GM23338 (cell line): Measurements from ENCODE around the gene HRH3.

Experiments
- CREB1 ChIP-seq: fragments of 250-450 bp; sonication (Bioruptor Pico); IDR thresholded peaks from 2 replicates; pipeline ENCODE4 v1.5.0; 2020; ENCODE audit warnings: low read depth, mild to moderate bottlenecking, moderate library complexity
- EZH2 ChIP-seq: fragments of 200-600 bp; sonication (generic); IDR thresholded peaks from one replicate; pipeline ENCODE4 v1.8.0; 2017; ENCODE audit warnings: antibody characterized with exemption, mild to moderate bottlenecking, low read depth; ENCODE audit not compliant: unreplicated experiment
- EZH2phosphoT487 ChIP-seq: fragments of 200-600 bp; sonication (generic); IDR thresholded peaks from one replicate; pipeline ENCODE4 v1.8.1; 2018; ENCODE audit warnings: antibody characterized with exemption; ENCODE audit not compliant: unreplicated experiment
- JUNB ChIP-seq: IDR thresholded peaks from one replicate; pipeline ENCODE4 v1.6.1; 2016; ENCODE audit warnings: antibody characterized with exemption; ENCODE audit not compliant: unreplicated experiment
- POLR2AphosphoS5 ChIP-seq: IDR thresholded peaks from 2 replicates; pipeline ENCODE4 v1.6.1; 2016; ENCODE audit warnings: antibody characterized with exemption, low read depth
- STAT1 ChIP-seq: IDR thresholded peaks from one replicate; pipeline ENCODE4 v1.6.1; 2016; ENCODE audit warnings: antibody characterized with exemption; ENCODE audit not compliant: unreplicated experiment
- ZNF114 ChIP-seq: fragments of 250-450 bp; sonication (Bioruptor Pico); IDR thresholded peaks from 2 replicates; pipeline ENCODE4 v1.5.0; 2020; ENCODE audit warnings: mild to moderate bottlenecking, moderate library complexity
- ZNF331 ChIP-seq: fragments of 250-450 bp; sonication (Bioruptor Pico); IDR thresholded peaks from 2 replicates; pipeline ENCODE4 v1.5.0; 2020; ENCODE audit warnings: low read depth, mild to moderate bottlenecking, moderate library complexity
- TF ChIP-seq, protein P1 (sequence below), 2 experiments: fragments of 200-600 bp in 1 of 2; sonication (generic) in 1 of 2; conservative IDR thresholded peaks; 2 replicates each; pipeline versions ENCODE4 v1.5.1 to v1.6.1; 2016 to 2017; ENCODE audit warnings: antibody characterized with exemption in 2 of 2, low read depth in 2 of 2, mild to moderate bottlenecking in 2 of 2, moderate library complexity in 1 of 2
- TF ChIP-seq, protein P2 (sequence below): IDR thresholded peaks from one replicate; pipeline ENCODE4 v1.6.1; 2018; ENCODE audit warnings: antibody characterized with exemption; ENCODE audit not compliant: unreplicated experiment
- TF ChIP-seq, protein P3 (sequence below): IDR thresholded peaks from 2 replicates; pipeline ENCODE4 v1.6.1; 2016; ENCODE audit warnings: antibody characterized with exemption
- TF ChIP-seq, protein P4 (sequence below): fragments of 250-450 bp; sonication (Bioruptor Pico); IDR thresholded peaks from 2 replicates; pipeline ENCODE4 v1.5.0; 2020; ENCODE audit warnings: mild to moderate bottlenecking, moderate library complexity

DNA sequence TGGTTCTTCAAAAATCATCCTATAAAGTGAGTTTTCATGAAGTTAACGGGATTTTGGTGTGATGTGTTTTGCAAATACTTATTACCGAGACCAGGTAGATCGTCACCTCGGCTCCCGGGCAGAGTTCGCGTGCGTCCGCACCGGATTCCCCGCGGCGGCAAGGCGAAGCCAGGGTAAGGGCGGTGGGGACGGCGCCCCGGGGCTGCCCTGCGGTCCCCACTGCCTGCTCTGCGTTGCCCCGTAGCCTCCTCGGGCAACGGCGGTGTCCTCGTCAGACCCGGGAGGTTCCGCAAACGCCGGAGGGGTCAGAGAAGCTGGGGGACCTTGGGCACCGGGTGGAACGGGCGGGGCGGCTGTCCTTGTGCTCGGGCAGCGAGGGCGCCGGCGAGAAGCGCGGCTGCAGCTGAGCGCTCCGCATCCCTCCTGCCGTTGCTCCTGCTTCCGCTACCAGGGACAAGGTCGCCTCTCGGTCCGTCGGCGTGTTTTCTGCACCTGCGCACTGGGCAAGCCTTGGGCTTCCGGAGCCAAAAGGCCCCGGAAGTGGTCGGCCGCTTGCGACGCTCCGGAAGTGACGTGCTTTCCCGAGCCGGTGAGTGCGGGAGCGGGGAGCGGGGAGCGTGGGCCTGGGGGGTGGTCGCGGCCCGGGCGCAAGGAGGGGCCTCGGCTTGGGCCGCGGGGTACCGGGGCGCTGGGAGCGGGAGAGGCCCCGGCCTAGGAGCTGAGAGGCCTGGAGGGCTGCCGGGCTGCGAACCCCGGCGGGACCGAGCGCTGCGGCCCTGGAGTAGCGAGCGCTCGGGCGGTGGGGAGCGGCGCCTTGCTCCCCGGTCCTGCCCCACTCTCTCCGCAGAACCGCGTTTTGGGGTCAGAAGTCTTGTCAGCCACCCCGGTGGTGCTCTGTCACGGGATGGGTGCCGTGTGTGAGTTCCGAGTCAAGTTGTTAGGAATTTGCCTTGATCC is 37.3 kb downstream of the HRH3 start, which contains the start of gene MTG2:
- TF ChIP-seq, protein P1, sequence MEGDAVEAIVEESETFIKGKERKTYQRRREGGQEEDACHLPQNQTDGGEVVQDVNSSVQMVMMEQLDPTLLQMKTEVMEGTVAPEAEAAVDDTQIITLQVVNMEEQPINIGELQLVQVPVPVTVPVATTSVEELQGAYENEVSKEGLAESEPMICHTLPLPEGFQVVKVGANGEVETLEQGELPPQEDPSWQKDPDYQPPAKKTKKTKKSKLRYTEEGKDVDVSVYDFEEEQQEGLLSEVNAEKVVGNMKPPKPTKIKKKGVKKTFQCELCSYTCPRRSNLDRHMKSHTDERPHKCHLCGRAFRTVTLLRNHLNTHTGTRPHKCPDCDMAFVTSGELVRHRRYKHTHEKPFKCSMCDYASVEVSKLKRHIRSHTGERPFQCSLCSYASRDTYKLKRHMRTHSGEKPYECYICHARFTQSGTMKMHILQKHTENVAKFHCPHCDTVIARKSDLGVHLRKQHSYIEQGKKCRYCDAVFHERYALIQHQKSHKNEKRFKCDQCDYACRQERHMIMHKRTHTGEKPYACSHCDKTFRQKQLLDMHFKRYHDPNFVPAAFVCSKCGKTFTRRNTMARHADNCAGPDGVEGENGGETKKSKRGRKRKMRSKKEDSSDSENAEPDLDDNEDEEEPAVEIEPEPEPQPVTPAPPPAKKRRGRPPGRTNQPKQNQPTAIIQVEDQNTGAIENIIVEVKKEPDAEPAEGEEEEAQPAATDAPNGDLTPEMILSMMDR (conservative IDR thresholded peaks at IDR 0.05; ENCODE audit: low read depth in 2 of 2) = no peak
- TF ChIP-seq EZH2phosphoT487 = no peak
- no peak for TF ChIP-seq ZNF331 (CRISPR knock-in tag)
- TF ChIP-seq POLR2AphosphoS5 = peak; percentile 97
- no peak for TF ChIP-seq EZH2
- TF ChIP-seq, protein P2, sequence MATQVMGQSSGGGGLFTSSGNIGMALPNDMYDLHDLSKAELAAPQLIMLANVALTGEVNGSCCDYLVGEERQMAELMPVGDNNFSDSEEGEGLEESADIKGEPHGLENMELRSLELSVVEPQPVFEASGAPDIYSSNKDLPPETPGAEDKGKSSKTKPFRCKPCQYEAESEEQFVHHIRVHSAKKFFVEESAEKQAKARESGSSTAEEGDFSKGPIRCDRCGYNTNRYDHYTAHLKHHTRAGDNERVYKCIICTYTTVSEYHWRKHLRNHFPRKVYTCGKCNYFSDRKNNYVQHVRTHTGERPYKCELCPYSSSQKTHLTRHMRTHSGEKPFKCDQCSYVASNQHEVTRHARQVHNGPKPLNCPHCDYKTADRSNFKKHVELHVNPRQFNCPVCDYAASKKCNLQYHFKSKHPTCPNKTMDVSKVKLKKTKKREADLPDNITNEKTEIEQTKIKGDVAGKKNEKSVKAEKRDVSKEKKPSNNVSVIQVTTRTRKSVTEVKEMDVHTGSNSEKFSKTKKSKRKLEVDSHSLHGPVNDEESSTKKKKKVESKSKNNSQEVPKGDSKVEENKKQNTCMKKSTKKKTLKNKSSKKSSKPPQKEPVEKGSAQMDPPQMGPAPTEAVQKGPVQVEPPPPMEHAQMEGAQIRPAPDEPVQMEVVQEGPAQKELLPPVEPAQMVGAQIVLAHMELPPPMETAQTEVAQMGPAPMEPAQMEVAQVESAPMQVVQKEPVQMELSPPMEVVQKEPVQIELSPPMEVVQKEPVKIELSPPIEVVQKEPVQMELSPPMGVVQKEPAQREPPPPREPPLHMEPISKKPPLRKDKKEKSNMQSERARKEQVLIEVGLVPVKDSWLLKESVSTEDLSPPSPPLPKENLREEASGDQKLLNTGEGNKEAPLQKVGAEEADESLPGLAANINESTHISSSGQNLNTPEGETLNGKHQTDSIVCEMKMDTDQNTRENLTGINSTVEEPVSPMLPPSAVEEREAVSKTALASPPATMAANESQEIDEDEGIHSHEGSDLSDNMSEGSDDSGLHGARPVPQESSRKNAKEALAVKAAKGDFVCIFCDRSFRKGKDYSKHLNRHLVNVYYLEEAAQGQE = no peak
- no peak for TF ChIP-seq ZNF114 (CRISPR knock-in tag)
- TF ChIP-seq, protein P3, sequence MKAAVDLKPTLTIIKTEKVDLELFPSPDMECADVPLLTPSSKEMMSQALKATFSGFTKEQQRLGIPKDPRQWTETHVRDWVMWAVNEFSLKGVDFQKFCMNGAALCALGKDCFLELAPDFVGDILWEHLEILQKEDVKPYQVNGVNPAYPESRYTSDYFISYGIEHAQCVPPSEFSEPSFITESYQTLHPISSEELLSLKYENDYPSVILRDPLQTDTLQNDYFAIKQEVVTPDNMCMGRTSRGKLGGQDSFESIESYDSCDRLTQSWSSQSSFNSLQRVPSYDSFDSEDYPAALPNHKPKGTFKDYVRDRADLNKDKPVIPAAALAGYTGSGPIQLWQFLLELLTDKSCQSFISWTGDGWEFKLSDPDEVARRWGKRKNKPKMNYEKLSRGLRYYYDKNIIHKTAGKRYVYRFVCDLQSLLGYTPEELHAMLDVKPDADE = peak; percentile 82
- TF ChIP-seq CREB1 = peak; percentile 97
- TF ChIP-seq JUNB = no peak
- TF ChIP-seq, protein P4, sequence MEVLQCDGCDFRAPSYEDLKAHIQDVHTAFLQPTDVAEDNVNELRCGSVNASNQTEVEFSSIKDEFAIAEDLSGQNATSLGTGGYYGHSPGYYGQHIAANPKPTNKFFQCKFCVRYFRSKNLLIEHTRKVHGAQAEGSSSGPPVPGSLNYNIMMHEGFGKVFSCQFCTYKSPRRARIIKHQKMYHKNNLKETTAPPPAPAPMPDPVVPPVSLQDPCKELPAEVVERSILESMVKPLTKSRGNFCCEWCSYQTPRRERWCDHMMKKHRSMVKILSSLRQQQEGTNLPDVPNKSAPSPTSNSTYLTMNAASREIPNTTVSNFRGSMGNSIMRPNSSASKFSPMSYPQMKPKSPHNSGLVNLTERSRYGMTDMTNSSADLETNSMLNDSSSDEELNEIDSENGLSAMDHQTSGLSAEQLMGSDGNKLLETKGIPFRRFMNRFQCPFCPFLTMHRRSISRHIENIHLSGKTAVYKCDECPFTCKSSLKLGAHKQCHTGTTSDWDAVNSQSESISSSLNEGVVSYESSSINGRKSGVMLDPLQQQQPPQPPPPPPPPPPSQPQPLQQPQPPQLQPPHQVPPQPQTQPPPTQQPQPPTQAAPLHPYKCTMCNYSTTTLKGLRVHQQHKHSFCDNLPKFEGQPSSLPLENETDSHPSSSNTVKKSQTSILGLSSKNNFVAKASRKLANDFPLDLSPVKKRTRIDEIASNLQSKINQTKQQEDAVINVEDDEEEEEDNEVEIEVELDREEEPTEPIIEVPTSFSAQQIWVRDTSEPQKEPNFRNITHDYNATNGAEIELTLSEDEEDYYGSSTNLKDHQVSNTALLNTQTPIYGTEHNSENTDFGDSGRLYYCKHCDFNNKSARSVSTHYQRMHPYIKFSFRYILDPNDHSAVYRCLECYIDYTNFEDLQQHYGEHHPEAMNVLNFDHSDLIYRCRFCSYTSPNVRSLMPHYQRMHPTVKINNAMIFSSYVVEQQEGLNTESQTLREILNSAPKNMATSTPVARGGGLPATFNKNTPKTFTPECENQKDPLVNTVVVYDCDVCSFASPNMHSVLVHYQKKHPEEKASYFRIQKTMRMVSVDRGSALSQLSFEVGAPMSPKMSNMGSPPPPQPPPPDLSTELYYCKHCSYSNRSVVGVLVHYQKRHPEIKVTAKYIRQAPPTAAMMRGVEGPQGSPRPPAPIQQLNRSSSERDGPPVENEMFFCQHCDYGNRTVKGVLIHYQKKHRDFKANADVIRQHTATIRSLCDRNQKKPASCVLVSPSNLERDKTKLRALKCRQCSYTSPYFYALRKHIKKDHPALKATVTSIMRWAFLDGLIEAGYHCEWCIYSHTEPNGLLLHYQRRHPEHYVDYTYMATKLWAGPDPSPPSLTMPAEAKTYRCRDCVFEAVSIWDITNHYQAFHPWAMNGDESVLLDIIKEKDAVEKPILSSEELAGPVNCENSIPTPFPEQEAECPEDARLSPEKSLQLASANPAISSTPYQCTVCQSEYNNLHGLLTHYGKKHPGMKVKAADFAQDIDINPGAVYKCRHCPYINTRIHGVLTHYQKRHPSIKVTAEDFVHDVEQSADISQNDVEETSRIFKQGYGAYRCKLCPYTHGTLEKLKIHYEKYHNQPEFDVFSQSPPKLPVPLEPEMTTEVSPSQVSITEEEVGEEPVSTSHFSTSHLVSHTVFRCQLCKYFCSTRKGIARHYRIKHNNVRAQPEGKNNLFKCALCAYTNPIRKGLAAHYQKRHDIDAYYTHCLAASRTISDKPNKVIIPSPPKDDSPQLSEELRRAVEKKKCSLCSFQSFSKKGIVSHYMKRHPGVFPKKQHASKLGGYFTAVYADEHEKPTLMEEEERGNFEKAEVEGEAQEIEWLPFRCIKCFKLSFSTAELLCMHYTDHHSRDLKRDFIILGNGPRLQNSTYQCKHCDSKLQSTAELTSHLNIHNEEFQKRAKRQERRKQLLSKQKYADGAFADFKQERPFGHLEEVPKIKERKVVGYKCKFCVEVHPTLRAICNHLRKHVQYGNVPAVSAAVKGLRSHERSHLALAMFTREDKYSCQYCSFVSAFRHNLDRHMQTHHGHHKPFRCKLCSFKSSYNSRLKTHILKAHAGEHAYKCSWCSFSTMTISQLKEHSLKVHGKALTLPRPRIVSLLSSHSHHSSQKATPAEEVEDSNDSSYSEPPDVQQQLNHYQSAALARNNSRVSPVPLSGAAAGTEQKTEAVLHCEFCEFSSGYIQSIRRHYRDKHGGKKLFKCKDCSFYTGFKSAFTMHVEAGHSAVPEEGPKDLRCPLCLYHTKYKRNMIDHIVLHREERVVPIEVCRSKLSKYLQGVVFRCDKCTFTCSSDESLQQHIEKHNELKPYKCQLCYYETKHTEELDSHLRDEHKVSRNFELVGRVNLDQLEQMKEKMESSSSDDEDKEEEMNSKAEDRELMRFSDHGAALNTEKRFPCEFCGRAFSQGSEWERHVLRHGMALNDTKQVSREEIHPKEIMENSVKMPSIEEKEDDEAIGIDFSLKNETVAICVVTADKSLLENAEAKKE = no peak
- TF ChIP-seq STAT1 = no peak
